Muscle of arm (tissue), 12 donors: ENCODE measurements around the gene PRR5L. TPM values are rescaled to one million over a fixed set of nuclear protein-coding genes. Genes with fewer than 3 reads are reported as not detected.

Source experiments
- DNase-seq: peaks from one replicate; pipeline ENCODE4 v3.0.0-alpha.2; 2013
- polyA plus RNA-seq, 12 donors: library from polyadenylated mRNA; unstranded; fragments of 120-200 nt; gene quantifications; one replicate each; pipeline ENCODE4 v1.2.1, GENCODE V29; 2013; ENCODE audit not compliant: insufficient read length in 12 of 12

PRR5L gene
- polyA plus RNA-seq, 12 donors, result 5.0 to 9.3 (median 8.3) TPM; not detected in 2

- DNase-seq, result no peak
Observed at GRCh38 chr11:36400766-36401455, 104.8 kb downstream of the PRR5L start.

- no peak for DNase-seq
Observed at GRCh38 chr11:36402568-36403170, 106.6 kb downstream of the PRR5L start.

- DNase-seq, result no peak
Observed at GRCh38 chr11:36403661-36404060, 107.6 kb downstream of the PRR5L start.

GRCh38 chr11:36404831-36405230 is 108.7 kb downstream of the PRR5L start:
- no peak for DNase-seq

GRCh38 chr11:36405585-36406367 is 109.7 kb downstream of the PRR5L start:
- no peak for DNase-seq

GRCh38 chr11:36407356-36407755 is 111.3 kb downstream of the PRR5L start:
- DNase-seq, result no peak

GRCh38 chr11:36408498-36409136 is 112.5 kb downstream of the PRR5L start:
- DNase-seq, result no peak

GRCh38 chr11:36409152-36409816 is 113.2 kb downstream of the PRR5L start:
- DNase-seq, result no peak

GRCh38 chr11:36411202-36411640 is 115.1 kb downstream of the PRR5L start:
- no peak for DNase-seq

- DNase-seq, result no peak
Observed at GRCh38 chr11:36412781-36413383, 116.8 kb downstream of the PRR5L start.

- DNase-seq, result no peak
Observed at GRCh38 chr11:36417154-36417553, 121.1 kb downstream of the PRR5L start.

GRCh38 chr11:36419791-36420424 is 123.8 kb downstream of the PRR5L start:
- DNase-seq, result no peak

- no peak for DNase-seq
Observed at GRCh38 chr11:36421546-36422155, 125.6 kb downstream of the PRR5L start.

- no peak for DNase-seq
Observed at GRCh38 chr11:36425561-36426081, 129.5 kb downstream of the PRR5L start.

GRCh38 chr11:36426226-36426848 is 130.2 kb downstream of the PRR5L start:
- no peak for DNase-seq

- no peak for DNase-seq
Observed at GRCh38 chr11:36427079-36427478, 131.0 kb downstream of the PRR5L start.

- no peak for DNase-seq
Observed at GRCh38 chr11:36427876-36428275, 131.8 kb downstream of the PRR5L start.

- DNase-seq, result no peak
Observed at GRCh38 chr11:36431429-36432092, 135.5 kb downstream of the PRR5L start.

GRCh38 chr11:36432093-36432469 is 136.0 kb downstream of the PRR5L start:
- no peak for DNase-seq
